MV-4-11 (cell line): ENCODE data around the gene LMBR1.
A peak's percentile ranks its signal among the peaks of the same experiment; 100 is the strongest.

Source experiments
- DNase-seq: peaks from one replicate; lab custom pipeline; 2025; lab: John Stamatoyannopoulos, UW

Gene LMBR1

GRCh38 chr7:156793334-156793733 lies 99.6 kb downstream of the LMBR1 start:
- DNase-seq, result no peak

- DNase-seq, result no peak
These were observed 100.4 kb downstream of the LMBR1 start for GRCh38 chr7:156792611-156793010.

- no peak for DNase-seq
These were observed 101.7 kb downstream of the LMBR1 start for GRCh38 chr7:156791241-156791640.

- DNase-seq, result no peak
These were observed 102.7 kb downstream of the LMBR1 start for GRCh38 chr7:156790264-156790663.

GRCh38 chr7:156785998-156786543 lies 106.9 kb downstream of the LMBR1 start:
- DNase-seq, result no peak

GRCh38 chr7:156783864-156784263 lies 109.1 kb downstream of the LMBR1 start:
- no peak for DNase-seq

- DNase-seq, result no peak
These were observed 111.0 kb downstream of the LMBR1 start for GRCh38 chr7:156781972-156782371.

- DNase-seq, result peak; percentile 94
These were observed 112.1 kb downstream of the LMBR1 start for GRCh38 chr7:156780724-156781455.

GRCh38 chr7:156778668-156779067 lies 114.3 kb downstream of the LMBR1 start:
- no peak for DNase-seq

- DNase-seq, result no peak
These were observed 114.8 kb downstream of the LMBR1 start for GRCh38 chr7:156778201-156778600.

- no peak for DNase-seq
These were observed 115.5 kb downstream of the LMBR1 start for GRCh38 chr7:156777364-156778069.

GRCh38 chr7:156776527-156776926 lies 116.5 kb downstream of the LMBR1 start:
- DNase-seq, result no peak

GRCh38 chr7:156773966-156774365 lies 119.0 kb downstream of the LMBR1 start:
- no peak for DNase-seq

GRCh38 chr7:156772725-156773124 lies 120.3 kb downstream of the LMBR1 start:
- peak; percentile 43 for DNase-seq

GRCh38 chr7:156768698-156769472 lies 124.1 kb downstream of the LMBR1 start:
- DNase-seq, result no peak

GRCh38 chr7:156766666-156767065 lies 126.3 kb downstream of the LMBR1 start:
- DNase-seq, result no peak

- DNase-seq, result no peak
These were observed 126.9 kb downstream of the LMBR1 start for GRCh38 chr7:156765901-156766656.

- peak; percentile 3 for DNase-seq
These were observed 128.2 kb downstream of the LMBR1 start for GRCh38 chr7:156764766-156765165.

GRCh38 chr7:156764016-156764669 lies 128.8 kb downstream of the LMBR1 start:
- peak; percentile 14 for DNase-seq

GRCh38 chr7:156759579-156760202 lies 133.3 kb downstream of the LMBR1 start:
- DNase-seq, result no peak

GRCh38 chr7:156759143-156759542 lies 133.8 kb downstream of the LMBR1 start:
- DNase-seq, result no peak
